Superior temporal gyrus (tissue), 1 donor: ENCODE measurements around the gene HSF4.

Source experiments
- DNase-seq: peaks from one replicate; pipeline ENCODE4 v3.0.0-alpha.2; 2016; ENCODE audit errors: extremely low spot score

The HSF4 gene

DNA sequence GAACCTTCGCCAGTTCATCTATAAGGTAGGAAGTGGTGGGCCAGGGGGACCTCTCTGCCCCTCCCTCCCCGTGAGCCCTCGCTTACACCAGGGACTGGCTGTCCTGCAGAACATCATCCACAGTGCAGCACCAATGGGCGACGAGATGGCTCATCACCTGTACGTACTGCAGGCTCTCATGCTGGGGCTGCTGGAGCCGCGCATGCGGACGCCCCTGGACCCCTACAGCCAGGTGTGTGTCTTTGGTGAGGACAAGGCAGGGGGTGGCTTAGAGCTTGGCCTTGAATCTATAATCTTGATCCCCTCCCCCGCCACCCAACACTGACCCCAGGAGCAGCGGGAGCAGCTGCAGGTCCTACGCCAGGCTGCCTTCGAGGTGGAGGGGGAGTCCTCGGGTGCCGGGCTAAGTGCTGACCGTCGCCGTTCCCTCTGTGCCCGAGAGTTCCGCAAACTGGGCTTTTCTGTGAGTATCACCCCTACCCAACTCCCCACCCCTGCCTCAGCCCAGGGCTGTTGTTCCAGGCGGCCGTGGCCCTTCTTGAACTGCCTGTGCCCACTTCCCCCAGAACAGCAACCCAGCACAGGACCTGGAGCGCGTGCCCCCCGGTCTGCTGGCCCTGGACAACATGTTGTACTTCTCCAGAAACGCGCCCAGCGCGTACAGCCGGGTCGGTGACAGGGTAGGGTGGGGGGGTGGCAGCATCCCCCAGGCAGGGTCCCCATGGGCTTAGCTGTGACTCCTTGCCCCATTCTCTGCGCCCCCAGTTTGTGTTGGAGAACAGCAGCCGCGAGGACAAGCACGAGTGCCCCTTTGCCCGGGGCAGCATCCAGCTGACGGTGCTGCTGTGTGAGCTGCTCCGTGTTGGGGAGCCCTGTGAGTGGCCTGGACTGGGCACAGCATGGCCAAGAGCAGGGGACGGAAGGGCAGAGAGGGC lies 37.1 kb downstream of the HSF4 start:
- DNase-seq, result no peak

DNA sequence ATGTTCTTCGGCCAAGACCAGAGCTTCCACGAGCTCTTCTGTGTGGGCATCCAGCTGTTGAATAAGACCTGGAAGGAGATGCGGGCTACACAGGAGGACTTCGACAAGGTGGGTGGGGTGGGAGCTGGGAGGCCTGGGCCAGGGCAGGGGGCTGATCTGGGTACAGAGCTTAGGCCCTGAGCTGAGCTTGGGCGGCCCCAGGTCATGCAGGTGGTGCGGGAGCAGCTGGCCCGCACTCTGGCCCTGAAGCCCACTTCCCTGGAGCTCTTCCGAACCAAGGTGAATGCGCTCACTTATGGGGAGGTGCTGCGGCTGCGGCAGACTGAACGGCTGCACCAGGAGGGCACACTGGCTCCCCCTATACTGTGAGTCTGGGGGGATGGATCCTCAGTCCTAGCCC lies 37.9 kb downstream of the HSF4 start:
- DNase-seq, result no peak

DNA sequence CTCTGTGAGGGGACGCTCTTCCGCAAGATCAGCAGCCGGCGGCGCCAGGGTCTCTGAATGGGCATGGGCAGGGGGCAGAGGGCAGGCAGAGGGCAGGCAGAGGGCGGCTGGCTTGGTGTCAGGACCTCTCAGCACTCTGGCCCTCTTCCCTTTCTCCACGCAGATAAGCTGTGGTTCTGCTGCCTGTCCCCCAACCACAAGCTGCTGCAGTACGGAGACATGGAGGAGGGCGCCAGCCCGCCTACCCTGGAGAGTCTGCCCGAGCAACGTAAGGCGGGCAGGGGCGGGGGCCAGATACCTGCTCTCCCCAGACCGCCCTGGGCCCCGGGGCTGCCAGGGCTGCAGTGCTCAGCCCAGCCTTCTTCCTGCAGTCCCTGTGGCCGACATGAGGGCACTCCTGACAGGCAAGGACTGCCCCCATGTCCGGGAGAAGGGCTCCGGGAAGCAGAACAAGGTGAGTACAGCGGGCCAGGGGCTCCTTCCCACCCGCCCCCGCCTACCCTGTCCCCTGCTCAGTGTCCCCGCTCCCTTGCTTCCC lies 38.5 kb downstream of the HSF4 start:
- DNase-seq, result no peak

DNA sequence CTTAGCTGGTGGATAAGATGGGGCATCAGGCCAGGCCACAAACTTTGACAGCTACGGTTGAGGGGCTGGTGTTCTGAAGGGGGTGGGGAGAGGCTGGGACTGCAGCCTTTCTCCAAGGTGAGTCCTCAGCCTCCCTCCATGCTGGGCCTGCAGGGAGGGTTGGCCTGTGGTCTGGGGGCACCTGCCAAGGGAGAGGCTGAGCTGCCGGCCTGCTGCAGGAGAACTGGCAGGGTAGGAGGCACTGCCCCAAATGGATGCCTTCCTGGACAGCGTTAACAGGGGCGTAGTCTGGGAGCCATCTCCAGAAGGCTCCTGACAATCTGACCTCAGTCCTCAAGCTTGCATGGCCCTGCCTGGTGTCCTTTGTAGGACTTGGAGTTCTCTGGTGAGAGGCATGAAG lies 39.5 kb downstream of the HSF4 start:
- DNase-seq, result no peak

- DNase-seq, result no peak
Observed at GRCh38 chr16:67206129-67206837, 41.7 kb downstream of the HSF4 start.

GRCh38 chr16:67206838-67207248 lies 42.3 kb downstream of the HSF4 start:
- DNase-seq, result no peak

GRCh38 chr16:67207249-67208091 lies 42.9 kb downstream of the HSF4 start:
- DNase-seq, result no peak

- no peak for DNase-seq
Observed at GRCh38 chr16:67208154-67208896, 43.8 kb downstream of the HSF4 start.

DNA sequence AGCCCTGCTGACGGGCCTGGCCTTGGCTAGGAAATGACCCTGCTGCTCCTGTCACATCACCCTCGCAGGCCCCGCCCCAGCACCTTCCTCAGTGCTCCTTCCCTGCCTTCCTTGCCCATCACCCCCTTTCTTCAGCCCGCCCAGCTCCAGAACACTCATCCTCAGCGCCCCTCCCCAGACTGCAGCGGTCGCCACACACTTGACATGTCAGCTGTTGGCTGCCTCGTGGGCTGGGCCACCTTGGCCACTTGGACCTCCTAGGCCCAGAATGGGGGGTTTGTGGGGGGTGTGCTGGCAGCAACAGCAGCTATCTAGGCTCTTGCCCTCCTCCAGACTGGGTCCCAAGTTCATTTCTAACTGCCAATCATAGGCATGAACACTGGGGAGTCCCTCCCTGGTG lies 45.0 kb downstream of the HSF4 start:
- no peak for DNase-seq

DNA sequence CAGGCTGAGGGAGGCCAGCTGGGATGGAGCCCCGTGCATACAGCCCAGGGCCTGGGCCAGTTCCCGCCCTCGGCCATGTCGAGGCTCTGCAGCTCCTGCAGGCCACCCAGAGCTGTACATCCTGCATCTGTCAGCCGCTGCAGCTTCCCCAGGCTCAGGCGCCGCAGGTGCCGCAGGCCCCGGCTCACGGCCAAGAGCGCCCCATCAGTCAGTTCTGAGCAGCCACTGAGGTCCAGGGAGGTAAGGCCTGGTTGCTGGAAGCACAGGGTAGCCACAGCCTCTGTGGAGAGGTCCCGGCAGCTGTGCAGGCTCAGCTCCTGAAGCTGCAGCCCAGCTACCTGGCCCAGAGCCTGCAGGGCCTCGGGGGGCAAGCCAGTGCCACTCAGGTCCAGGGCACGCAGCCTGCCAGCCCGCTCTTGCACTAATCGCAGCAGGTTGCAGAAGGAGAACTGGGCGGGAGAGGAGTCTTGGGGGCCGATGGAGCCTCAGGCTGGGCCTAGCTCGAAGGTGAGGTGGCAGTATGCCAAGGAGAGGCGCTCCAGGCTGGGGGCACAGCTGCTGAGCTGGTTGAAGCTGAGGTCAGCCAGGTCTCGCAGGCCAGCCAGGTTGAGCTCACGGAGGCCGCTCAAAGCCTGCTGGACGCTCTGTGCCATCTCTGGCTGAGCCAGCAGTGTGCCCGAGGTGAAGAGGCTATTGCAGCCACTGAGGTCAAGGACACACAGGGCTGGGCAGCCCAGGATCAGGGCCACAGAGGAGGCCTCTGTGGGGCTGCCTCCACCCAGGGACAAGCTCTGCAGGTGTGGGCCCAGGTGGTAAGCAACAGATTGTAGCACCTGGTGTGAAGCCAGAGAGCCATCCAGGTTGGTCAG lies 45.8 kb downstream of the HSF4 start:
- DNase-seq, result no peak

DNA sequence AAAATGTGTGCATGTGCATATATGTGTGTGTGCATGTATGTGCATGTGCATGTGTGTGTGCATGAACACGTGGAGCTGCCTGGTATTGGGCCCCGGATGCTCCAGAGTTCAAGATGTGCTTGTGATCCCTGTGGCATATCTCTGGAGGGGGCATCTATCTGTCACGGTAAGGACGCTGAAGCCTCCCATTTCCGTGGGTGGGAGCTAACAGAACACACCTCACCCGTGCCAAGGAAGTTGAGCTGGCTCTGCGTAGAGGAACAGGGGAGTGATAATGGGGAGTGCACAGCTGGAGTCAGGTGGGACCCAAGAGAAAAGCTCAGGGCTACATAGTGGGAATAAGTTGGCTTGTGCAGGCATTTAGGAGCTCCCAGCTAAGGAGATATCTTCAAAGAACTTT lies 47.1 kb downstream of the HSF4 start:
- no peak for DNase-seq

DNA sequence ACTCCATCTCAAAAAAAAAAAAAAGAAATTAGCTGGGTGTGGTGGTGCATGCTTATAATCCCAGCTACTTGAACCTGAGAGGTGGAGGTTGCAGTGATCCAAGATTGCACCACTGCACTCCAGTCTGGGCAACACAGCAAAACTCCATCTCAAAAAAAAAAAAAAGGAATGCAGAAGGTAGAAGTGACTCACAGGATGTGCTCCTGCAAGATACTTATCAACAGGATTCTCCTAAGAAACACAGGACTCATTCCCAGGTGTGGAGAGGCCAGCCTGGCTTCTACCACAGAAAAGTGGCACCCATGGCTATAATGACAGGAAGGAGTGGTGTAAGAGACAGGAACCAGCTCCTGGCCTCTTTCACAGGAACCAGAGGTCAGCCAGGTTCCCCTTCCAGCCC lies 48.2 kb downstream of the HSF4 start:
- no peak for DNase-seq

DNA sequence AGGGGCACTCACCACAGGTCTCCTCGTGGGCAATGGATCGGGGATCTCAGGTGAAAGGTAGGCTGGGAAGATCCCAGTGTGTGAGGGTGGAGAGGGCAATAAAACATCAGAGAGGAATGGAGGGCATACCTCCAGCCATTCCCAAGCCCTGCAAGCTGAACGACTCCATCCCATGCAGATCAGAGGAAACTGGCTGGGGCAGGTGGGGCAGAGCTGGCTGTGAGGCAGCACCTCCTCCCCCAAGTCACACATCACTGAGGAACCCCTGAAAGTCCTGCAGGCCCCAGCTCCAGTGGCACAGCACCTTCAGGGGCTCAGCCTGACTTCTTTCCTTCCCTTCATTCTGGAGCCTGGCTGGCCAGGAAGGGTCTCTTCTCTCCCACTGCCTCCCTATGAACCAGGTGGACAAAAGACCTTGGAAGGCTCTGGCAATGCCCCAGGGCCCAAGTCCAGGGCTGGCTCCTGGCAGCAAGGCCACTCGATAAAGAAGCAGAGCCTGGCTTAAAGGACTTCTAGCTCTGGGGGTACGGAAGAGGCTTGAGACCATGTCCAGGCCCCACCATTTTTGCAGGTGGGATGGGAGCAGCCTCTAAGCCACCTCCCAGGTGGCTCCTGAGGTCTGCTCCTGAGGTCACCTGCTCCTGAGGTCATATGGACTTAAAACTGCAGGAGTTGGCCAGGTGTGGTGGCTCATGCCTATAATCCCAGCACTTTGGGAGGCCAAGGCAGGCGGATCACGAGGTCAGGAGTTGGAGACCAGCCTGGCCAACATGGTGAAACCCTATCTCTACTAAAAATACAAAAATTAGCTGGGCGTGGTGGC lies 48.9 kb downstream of the HSF4 start:
- DNase-seq, result no peak

- DNase-seq, result no peak
Observed at GRCh38 chr16:67215706-67216105, 51.2 kb downstream of the HSF4 start.

- no peak for DNase-seq
Observed at GRCh38 chr16:67216612-67217490, 52.3 kb downstream of the HSF4 start.
